Stimulated activated CD4-positive, alpha-beta T cell treated with anti-CD3 and anti-CD28 coated beads, TNF-alpha, amount 100 ng/mL, for 1 hour (primary cell): ENCODE measurements around the gene RNF26.

Experiments
- DNase-seq, 3 donors: peaks; one replicate each; pipeline ENCODE4 v3.0.0-alpha.2; 2020; ENCODE audit warnings: low read depth in 3 of 3, low spot score in 1 of 3

The RNF26 gene

DNA sequence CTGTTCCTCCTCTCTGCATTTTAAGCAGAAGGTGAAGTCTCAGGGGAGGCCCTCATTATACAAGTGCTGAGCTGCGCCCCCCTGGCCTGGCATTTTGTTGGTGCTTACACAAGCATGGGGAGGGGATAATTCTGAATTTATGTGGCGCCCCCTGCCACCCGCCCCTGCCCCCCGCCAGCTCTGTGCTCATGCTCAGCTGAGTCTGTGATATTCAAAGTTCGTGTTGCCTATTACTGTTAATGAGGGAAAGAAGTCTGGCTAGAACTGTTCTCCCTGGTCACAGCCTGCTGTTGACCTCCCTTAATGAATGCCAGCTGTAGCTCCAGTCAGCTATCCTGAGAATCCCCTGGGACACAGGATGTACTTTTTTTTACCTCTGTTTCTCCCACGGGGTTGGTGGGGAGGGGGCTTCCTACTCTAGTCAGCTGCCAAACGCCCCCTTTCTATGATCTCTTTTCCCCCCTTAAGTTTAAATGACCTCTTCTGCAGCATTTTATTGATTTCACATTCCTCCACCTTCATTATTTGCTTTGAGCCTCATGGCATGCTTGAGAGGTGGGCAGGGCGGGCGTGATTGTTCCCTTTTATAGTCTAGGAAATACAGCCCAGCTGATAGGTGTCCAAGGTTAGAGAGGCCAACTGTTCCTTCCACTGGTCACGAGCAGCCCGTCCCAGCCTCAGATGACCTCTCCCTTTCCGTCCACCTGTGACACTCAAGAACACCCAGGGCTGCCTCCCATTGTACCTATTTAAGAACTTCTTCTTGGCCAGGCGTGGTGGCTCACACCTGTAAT is 35.0 kb downstream of the RNF26 start:
- DNase-seq, result no peak

DNA sequence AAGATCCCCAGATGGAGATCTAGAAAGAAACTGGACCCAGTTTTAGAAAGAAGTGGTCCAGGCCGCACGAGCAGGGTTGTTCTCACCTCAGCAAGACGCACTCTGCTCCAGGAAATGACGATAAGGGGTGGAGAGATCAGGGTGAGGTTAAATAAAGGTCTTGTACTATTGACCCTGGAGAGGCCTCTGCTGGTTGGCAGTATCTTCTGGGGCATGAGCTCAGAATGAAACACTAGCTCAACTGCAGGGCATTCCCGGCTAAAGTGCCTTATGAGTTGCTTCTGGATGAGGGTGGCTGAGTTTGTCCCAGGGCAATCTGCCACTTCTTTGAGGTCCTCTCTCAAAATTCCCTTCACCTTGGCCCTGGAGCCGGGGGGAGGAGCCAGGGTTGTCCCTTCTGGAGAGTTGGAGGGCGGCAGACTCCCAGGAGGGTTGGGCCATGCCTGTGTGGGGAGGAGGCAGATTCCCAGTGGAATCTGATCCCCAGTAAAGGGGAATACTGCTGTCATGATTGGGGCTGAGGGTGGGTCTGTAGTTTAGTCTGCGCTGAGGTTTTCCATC is 36.2 kb downstream of the RNF26 start:
- no peak for DNase-seq

DNA sequence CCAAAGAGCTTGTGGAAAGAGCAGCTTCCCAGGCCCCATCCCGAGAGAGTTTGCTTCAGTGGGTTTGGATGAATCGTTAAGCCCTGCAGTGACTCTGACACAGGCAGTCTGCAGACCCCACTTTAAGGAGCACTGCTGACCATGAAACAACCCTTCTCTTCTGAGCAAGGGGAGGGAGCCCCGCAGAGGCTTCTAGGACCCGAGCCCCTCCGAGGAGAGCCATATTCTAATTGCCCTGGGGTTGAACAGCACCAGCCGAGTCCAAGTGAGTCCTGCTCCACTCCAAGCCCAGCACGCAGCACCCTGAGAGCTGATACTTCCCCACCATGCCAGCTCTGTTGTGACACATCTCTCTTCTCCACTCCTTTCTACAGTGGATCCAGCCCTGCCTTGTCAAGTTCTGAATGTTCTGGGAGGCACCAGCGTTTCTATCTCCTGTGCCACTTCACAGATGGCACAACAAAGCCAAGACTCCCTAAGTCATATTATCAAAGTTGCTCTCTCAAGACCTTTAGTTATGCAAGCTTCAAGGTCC is 36.8 kb downstream of the RNF26 start:
- no peak for DNase-seq

DNA sequence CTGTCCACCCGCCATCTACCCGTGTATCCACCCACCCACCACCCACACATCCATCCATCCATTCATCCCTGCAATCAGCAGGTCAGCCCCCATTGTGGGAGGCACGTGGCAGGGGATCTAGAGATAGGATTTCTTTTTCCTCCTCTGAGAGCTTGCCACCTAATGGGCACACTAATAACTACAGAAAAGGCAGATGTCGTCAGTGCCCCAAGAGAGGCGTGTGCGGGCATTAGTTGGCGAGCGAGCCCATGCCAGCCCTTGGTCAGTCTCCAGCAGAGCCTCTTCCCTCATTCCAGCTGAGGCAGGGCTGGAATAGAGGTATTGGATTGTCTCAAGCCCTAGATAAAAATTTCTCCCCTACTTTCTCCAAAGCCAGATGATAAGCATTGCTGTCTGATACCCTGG is 37.5 kb downstream of the RNF26 start:
- DNase-seq, result no peak

DNA sequence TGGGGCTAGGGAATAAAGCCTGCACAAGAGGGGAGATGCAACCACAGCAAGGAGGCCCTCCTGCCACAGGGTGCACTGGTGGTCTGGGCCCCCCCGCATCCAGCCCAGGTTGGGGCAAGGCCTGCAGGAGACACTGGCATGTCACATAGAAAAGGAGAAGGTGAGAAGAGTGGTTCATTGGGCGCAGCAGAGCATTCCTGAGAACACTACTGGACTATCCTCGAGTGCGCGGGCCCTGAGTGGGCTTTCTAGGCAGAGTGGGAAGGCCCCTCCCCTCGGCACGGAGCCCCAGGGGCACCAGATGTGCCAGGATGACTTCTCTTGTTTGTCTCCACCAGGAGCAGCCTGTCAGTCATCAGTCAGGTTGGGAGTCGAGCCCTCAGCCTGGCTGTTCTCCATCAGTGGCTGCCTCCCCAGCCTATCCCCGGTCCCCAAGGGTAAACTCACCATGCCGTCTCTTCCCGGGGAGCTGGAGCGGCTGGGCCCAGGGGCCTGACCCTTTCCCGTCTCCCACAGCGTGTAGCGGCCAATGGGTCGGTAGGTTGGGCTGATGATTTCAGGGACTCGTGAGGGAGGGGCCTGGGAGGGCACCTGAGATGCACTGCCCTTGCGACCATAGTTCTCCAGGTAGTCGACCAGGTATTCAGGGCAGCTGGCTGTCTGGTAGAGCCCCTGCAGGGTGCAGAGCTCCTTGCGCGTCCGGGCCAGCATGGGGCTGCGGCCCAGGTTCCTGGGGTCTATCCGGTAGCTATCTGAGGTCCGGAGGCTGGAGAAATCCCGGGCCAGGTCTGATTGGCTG is 38.1 kb downstream of the RNF26 start:
- no peak for DNase-seq

DNA sequence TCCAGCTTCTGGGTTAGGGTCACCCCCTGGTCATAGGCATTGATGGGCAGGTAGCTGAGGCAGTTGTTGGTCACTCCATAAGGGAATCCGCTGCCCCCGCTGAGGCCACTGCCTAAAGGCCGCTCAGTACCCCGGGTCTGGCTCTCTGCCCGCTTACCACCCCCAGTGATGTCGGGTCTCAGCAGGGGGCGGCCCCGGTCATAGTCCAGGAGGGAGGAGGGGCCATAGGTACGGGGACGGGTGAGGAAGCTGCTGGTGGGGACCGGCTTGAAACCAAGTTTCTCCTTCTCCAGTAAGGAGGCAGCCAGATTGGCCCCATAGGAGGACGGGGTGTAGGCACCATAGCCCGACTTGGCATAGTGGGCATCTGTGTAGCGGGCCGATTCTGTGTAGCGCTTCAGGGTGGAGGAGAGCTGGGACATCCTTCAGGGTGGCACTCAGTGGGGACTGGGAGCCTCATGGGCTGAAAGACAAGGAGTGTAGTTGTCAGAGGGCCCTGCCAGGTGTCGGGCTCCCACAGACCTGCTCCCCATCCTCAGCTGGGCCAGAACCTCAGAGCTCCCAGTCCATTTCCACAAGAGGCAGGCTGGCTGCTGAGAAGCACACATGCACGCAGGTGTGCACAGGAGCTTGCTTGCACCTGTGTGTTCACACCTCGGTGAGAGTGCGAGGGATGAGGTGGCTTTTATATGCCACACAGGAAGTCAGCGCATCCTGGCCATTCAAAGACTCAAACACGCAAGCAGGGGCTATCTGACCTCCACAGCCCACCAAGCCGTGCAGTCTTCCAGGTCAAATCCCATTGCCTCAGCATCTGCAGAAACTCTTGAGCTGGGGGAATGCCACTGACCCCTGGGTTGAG is 39.0 kb downstream of the RNF26 start:
- DNase-seq, result no peak

DNA sequence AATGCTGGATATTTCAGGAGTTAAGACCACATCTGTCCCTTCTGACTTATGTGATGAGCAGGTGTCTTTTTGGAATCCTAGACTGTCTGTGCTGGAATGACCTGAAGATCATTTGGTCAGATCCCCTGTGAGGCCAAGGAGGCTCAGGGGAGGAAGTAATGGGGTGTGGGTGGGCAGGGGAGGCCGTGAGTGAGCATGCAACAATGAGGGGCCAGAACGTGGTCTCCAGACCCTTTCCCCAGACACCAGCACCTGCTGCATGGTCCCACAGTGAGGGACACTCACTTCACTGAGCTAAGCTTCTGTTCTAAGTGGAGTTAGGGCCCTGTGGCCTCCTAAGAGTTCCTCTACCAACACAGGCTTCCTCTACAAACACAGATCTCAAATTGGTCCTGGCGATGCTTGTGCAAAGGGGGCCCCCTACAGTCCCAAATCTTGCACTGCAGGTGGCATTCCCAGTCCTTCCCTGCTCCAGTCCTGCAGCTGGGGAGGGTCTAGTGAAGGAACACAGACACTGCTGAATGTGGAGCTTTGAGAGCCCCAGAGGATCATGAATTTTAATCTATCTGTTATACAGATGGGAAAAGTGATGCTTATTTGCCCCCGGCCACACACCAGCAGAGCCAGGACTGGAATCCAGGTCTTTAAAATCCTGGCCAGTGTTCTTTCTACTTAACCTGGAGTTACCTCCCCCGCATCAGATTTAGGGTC is 39.7 kb downstream of the RNF26 start:
- DNase-seq, result no peak

DNA sequence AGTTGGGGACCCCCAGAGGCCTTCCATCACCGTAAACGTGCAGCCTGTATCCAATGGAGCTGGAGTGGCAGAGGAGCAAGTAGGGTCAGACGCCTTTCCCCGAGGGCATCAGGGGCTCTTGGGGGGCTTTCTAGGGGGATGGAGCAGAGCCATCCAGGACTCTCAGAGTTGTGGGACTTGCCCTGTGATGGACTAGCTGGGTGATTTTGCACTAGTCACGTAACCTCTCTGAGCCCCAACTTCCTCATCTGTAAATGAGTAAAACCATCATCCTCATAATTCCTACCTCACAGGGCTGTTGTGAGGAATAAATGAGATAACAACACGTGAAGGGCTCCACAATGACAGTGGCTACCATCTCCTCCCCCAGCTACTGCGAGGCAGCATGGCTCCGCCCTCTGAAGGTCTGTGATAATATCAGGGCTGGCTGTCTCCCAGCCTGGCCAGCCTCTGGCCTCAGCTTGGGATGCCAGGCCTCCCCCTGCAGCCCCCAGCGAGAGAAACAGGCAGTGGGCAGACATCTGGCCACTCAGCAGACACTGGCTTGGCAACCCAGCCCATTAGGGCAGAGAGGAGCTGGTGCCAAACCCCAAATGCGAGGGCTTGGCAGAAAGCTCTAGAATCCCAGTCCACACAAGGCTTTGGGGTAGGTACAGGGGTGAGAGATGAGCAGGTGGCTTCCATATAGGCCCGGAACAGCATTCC is 40.5 kb downstream of the RNF26 start:
- no peak for DNase-seq

DNA sequence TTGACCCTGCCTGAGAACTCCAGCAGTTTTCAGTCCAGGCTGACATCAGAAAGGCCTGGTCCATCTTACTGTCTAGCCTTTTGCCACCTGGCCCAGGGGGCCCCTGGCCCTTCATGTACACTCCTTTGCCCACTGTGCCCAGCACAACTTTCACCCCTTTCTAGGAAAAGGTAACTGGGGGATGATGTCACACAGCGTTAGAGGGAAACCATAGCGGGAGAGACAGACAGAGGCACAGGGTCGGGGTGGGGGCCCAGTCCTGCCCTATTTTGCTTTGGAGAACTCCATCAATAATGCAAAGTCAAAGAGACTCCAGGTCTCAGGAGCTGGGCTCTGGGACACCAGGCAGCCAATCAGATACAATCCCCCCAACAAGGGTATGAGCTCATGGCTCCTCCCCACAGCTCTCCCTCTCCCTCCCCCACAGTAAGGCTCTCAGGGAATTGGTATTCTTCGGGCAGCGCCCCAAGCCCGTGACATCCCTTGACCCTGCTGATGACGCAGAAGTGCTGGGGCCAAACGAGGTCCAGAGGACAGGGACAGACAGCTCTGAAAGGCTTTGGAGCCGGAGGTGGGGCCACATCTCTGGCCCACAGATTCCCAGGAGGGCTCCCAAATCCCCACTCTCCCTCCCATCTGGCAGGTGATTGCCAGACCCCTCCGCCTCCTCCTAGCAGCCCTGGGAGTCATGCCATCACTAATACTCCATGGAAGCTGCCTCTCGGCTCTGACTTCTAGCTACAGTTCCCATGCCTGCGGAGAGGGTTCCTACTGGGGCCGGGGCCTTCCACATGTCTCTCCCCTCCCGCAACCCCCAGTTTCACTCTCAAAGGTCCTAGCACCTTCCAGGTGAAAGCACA is 41.2 kb downstream of the RNF26 start:
- no peak for DNase-seq

DNA sequence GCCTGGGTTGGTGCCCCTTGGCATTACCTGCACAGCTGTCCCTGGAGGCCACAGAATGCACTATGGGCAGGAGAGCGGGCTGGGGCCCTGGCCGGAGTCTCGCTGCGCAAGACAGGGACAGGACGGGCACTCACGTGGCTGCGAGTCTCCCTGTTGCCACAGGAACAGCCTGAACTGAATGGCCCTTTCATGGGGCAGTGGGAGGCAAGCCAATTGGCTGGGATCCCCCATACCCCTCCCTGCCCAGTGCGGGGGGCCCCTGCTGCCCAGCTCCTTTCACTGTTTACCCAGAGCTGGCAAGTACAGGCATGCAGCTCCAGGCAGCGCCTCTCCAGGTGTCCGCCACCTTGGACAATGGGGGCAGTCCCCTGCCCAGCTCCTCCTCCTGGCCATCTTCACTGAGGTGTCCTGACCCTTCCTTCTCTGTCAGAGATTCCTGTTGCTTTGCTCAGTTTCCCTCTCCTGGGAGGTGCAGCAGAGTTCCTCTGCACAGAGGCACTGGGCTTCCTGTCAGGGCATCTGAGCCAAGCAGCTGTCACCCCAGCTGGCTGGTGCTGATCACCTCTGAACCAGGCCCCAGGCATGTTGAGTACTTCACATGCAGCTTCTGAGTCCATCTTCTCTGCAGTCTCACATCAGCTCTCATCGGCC is 42.0 kb downstream of the RNF26 start:
- no peak for DNase-seq

DNA sequence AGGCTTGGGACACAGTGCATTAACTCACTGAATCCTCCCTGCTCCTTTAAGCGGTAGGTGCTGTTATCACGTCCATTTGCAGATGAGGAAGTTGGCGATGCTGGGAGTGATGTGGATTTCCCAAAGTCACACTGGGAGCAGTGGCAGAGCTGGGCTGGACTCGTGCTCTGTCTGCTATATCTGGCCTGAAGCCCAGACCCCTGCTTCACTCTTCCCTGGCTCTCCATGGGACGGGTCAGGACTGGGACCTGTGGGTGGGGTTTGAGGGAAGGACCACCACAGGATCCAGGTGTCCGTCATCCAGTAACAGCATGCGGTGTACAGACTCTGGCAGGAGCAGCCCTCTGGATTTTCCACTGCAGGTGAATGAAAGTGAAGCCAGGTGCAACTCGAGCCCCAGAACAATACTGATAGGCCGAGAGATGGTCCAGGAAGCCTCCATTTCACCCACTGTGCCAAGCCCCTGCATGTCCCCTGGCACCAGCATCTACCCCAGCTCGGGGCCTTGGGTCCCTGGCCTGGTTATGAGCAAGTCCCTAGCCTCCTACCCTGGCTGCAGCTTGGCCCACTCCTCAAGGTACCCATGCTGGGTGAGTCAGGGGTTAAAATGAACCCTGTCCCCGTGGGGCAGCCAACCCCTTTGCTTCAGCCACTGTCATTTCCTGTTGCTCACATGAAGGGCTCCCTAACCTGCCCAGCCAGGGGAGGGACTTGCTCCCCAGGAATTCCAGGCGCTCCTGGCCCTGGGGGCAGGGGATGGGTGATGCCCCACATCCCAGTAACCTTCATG is 43.0 kb downstream of the RNF26 start:
- no peak for DNase-seq

DNA sequence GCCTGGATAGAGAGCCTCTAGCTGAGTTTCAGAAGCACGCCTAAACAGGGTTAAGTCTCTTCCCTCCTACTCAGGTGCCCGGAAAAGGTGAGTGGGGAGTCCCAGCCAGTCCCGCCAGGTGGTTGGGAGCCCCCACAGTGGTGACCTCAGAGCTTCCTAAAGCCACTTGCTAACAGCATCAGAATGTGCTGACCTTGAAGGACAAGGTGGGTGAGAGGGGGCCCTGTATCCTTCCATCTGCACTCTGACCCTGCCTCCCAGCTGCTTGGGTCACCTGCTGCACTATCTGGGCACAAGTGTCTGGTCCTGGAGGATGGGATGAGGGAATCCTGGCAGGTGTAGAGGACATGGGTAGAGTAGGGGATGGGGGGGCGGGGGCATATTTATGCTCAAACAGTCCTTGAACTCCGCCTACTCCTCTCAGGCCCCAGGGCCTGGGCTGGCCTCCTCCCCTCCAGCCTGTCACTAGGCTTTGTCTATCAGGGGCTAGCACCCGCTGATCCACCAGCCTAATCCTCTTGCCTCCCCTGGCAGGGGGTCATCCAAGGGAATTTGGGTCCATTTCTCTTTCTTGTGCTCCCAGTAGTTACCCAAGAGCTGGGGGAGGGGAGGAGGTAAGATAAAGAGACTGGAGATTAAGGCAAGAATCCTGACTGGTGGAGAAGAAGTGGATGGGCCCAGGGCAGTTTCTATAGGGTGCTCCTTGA is 43.8 kb downstream of the RNF26 start:
- DNase-seq, result no peak

DNA sequence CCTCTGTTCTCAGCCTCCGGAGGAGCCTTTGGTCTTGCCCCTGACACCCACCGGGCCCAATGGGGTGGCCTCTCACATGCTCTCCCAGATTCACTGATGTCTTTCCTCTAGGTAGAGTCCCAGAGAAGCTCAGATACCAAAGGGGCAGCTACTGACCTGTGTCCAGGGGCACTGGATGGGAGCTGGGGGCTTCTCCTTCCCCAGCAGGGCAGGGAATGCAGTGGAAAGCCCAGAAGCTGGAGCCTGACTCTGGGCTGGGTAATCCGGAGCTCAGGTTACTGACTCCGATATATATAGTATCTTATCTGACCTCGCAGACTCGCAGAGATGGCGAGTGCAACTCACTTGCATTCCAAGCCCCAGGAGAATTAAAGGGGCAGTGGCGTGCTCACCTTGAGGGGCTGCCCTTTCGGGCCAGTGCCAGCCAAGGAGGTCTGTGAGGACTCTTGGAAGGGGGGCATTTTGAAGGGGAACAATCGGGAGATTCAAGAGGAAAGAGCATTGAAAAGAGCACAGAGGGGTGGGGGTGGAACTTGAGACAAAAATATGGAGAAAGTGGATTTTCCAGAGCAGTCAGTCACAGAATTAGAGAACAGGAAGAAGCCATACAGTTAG is 44.6 kb downstream of the RNF26 start:
- no peak for DNase-seq

DNA sequence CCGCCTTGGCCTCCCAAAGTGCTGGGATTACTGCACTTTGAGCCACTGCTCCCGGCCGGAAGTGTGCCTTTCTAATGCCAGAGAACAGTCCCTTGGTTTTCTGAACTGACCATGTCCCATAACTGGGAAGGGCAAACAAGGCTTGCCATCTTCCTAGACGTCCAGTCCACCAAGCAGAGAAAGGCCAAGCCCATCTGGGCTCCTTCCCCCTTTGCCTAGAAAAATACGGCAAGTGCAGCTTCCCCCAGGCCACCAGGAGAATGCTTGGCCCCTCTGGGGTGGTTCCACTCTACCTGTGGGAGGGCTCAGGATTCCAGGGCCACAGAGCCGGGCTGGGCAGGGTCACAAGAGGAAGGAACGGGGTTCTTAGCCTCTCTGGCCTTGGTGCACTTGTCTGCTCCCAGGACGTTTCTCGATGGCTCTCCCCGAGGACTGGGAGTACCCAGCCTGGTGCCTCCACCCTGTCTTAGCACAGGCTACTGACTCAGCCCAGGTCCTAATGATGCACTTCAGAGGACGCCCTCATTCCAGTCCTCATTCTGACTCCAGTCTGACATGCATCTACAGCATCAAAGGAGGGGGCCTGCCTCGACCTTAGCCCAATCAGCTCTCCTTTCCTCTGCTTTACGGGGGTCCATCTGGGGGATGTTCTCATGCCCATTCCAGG is 46.0 kb downstream of the RNF26 start:
- no peak for DNase-seq

DNA sequence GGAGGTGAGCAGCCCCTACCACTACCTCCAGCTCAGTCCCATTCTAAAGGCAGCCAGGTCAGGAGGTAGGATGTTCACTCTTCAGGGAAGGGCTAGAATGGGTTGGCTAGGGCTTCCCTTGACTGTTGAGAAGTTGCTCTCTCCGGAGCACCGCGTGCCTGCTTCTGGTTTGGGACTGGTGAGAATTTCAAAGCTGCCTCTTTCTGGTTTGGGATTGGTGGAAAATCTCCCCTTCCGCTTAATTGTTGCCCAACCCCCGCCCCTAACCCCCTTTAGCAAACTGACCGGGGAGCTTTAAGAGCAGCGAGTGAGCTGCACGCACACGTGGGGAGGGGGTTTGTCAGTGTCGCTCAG is 46.5 kb downstream of the RNF26 start:
- DNase-seq, result no peak
